Measurements from ENCODE around the gene ARHGAP6. TPM values are rescaled to one million over a fixed set of nuclear protein-coding genes. Genes with fewer than 3 reads are reported as not detected.

The ARHGAP6 gene
- total and polyA plus RNA-seq, 9 of the 15 experiments (the other 6 are each of a cell fraction or from before 2014, with no cell fraction given), result 12.5 to 63.6 (median 41.8) TPM

DNA sequence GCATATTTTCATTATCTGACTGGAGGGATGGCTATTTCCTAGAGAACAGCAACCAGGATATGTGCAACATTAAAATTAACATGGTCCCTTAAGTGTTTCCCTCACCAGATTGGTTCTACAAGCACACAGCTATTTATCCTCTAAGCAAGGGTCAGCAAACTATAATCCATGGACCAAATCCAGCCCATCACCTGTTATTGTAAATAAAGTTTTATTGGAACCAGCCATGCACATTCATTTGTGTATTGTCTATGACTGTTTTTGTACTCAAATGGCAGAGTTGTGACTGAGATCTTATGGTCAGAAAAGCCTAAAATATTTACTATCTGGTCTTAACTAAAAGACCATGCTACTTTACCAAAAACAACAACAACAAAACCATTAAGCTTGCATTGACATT is 294.6 kb downstream of the ARHGAP6 start (continued):
- TF ChIP-seq, protein P1, sequence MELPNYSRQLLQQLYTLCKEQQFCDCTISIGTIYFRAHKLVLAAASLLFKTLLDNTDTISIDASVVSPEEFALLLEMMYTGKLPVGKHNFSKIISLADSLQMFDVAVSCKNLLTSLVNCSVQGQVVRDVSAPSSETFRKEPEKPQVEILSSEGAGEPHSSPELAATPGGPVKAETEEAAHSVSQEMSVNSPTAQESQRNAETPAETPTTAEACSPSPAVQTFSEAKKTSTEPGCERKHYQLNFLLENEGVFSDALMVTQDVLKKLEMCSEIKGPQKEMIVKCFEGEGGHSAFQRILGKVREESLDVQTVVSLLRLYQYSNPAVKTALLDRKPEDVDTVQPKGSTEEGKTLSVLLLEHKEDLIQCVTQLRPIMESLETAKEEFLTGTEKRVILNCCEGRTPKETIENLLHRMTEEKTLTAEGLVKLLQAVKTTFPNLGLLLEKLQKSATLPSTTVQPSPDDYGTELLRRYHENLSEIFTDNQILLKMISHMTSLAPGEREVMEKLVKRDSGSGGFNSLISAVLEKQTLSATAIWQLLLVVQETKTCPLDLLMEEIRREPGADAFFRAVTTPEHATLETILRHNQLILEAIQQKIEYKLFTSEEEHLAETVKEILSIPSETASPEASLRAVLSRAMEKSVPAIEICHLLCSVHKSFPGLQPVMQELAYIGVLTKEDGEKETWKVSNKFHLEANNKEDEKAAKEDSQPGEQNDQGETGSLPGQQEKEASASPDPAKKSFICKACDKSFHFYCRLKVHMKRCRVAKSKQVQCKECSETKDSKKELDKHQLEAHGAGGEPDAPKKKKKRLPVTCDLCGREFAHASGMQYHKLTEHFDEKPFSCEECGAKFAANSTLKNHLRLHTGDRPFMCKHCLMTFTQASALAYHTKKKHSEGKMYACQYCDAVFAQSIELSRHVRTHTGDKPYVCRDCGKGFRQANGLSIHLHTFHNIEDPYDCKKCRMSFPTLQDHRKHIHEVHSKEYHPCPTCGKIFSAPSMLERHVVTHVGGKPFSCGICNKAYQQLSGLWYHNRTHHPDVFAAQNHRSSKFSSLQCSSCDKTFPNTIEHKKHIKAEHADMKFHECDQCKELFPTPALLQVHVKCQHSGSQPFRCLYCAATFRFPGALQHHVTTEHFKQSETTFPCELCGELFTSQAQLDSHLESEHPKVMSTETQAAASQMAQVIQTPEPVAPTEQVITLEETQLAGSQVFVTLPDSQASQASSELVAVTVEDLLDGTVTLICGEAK (IDR thresholded peaks at IDR 0.05), result peak; percentile 96
- TF ChIP-seq, protein P1 (CRISPR knock-in tag; IDR thresholded peaks at IDR 0.05), result peak; percentile 92
- no peak for TF ChIP-seq TFAM (CRISPR knock-in tag; conservative IDR thresholded peaks at IDR 0.05)
